WI38 (cell line): Measurements from ENCODE around the gene RWDD2A.
A peak's percentile ranks its signal among the peaks of the same experiment; 100 is the strongest.

ENCODE experiments used
- H3K4me3 ChIP-seq: 2 replicates; pipeline ENCODE4 v1.5.1; 2011; ENCODE audit warnings: low read depth, mild to moderate bottlenecking, control low read depth, low read length
- TF ChIP-seq, protein P1 (sequence below): IDR thresholded peaks from 2 replicates; pipeline ENCODE4 v1.5.1; 2012; ENCODE audit warnings: low read depth, mild to moderate bottlenecking, control low read depth, low read length

Gene RWDD2A

DNA sequence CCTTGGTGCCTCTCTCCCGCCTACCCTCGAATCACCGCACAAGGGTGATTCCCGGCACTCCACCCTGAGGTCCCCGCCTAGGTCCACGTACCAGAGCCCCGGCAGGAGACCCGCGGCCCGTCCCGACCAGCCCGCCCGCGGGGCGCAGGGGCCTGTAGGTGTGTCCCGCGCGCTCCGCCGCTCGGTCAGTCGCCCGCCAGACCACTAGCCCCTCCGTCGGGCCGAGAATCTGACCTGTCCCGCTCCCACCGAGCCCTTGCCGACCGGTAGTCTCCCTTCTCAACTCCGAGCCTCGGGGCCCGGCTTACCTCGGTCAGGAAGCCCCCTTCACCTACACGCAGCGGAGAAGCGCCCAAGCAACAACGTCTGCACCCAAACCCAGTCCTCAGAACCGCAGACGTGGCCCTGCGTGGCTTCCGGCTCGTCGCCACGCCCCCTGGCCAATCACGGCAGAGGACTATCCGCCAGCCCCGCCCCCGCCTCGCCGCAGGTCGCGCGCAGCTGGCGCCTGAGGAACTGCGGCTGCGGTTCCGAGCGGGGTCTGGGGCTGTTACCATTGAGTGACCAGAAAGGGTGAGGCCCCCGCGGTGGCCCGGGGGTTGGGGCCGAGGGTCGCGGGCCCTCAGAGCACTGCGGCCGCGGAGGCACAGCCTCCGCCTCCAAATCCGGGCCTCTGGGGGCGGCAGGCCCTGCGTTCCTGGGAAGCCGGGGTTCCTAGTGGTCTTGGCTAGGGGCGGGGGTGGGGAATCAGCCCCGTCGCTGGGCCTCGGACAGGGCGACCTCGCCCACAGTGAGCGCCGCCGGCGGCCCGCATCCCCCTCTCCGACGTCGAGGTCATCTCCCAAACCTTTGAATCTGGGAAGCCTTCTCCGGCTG is at the start of gene RWDD2A, which contains the start of gene PGM3:
Gene RWDD2A, plus strand, starts transcription at position 487 of the 876 bp plus-strand sequence. CDS start 1,095 bp downstream, outside the sequence.
Gene PGM3, minus strand, starts transcription at position 395 of the 876 bp plus-strand sequence. CDS start 2,253 bp downstream, outside the sequence.
- H3K4me3 ChIP-seq = peak within 1 kb of the TSS; percentile 74
- TF ChIP-seq, protein P1, sequence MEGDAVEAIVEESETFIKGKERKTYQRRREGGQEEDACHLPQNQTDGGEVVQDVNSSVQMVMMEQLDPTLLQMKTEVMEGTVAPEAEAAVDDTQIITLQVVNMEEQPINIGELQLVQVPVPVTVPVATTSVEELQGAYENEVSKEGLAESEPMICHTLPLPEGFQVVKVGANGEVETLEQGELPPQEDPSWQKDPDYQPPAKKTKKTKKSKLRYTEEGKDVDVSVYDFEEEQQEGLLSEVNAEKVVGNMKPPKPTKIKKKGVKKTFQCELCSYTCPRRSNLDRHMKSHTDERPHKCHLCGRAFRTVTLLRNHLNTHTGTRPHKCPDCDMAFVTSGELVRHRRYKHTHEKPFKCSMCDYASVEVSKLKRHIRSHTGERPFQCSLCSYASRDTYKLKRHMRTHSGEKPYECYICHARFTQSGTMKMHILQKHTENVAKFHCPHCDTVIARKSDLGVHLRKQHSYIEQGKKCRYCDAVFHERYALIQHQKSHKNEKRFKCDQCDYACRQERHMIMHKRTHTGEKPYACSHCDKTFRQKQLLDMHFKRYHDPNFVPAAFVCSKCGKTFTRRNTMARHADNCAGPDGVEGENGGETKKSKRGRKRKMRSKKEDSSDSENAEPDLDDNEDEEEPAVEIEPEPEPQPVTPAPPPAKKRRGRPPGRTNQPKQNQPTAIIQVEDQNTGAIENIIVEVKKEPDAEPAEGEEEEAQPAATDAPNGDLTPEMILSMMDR = no peak

DNA sequence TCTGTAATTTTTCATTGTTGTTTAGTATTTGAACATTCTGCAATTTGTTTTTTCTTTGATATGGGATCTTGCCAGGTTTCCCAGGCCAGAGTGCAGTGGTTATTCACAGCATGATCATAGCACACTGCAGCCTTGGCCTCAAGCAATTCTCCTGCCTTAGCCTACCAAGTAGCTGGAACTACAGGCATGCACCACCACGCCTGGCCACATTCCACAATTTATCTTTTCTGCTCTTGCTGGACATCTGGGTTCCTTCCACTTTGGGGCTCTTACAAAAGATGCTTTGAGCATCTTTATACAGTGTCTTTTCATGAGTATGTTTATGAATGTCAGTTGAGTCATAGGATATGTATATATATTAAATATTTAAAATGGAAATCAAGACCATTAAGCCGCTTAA is 42.0 kb upstream of the RWDD2A start:
- TF ChIP-seq, protein P1 = no peak

DNA sequence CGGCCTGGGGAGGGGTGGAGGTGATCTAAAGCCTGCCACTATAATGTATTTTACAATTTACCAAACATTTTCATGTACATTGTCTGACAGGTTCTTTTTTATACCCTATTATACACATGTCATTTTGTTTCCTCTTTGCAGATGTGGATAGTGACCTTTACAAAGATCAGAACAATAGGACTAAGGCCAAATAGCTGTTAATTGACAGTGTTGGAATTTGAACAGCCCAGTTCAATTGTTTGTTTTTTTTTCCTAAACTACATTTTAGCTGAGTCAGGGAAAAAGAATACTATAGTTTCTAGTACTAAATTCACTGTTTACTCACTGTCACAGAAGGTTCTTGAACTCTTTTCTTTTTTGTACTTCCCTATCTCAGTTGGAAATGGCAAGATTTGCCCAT is 40.2 kb upstream of the RWDD2A start:
- no peak overlapping the region for H3K4me3 ChIP-seq
- TF ChIP-seq, protein P1 = no peak

More for the DNA sequence above, 42.0 kb upstream of the RWDD2A start:
- H3K4me3 ChIP-seq = no peak overlapping the region

DNA sequence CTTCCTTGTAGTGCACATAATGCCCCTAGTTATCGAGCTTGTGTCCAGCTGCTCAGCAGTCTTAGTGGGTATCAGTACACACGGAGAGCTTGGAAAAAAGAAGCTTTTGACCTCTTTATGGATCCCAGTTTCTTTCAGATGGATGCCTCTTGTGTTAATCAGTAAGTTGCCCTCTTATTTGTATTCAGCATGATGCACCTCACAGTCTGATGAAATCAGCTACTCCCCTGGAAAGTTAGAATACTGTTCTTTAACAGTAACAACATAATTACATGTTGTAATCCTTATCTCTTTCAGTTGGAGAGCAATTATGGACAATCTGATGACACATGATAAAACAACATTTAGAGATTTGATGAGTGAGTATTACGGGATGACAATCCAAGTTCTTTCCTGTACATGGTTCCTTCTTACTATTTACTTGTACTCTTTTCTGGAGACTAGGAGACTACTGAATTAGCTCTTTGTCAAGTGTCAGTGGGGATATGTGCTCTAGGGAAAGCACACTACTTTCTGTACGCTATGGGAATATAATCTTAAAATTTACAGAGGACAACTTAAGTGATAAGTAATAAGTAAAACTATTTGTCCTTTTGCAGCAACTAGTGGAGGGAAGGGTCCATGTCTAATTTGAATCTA is 39.2 kb upstream of the RWDD2A start:
- TF ChIP-seq, protein P1 = no peak

DNA sequence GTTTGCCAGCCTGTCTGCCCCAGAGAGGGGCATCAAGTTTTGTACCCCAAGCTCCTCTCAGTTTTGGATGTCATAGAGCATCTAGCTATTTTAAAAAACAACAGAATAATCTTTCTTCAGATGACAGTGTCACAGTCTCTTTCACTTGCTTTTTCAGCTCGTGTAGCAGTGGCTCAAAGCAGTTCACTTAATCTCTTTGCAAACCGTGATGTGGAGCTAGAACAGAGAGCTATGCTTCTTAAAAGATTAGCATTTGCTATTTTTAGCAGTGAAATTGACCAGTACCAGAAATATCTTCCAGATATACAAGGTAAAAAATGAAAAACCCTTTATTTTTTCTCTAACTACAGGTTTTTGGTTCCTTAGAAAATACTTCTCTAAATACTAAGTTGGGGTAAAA is 37.4 kb upstream of the RWDD2A start:
- TF ChIP-seq, protein P1 = no peak
- H3K4me3 ChIP-seq = no peak overlapping the region

More for the DNA sequence above, 39.2 kb upstream of the RWDD2A start:
- H3K4me3 ChIP-seq = no peak overlapping the region

DNA sequence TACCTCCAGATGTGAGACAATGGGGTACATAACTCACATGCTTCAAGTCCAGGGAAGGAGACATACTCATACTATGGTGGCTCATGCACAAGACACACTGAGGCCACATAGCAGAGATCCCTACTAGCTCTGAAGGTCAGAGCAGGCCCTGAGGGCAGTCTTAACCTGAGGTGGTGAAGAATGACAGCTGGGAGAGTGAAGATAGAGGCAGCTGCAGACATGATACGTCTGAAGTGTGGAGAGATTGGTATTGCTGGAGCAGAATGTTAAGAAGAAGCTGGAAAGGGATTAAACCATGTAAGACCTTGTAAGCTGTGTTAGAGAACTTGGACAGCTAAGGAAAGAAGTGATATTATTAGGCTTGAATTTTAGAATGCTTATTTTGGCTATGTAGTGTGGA is 33.0 kb upstream of the RWDD2A start:
- H3K4me3 ChIP-seq = no peak overlapping the region
- TF ChIP-seq, protein P1 = no peak

DNA sequence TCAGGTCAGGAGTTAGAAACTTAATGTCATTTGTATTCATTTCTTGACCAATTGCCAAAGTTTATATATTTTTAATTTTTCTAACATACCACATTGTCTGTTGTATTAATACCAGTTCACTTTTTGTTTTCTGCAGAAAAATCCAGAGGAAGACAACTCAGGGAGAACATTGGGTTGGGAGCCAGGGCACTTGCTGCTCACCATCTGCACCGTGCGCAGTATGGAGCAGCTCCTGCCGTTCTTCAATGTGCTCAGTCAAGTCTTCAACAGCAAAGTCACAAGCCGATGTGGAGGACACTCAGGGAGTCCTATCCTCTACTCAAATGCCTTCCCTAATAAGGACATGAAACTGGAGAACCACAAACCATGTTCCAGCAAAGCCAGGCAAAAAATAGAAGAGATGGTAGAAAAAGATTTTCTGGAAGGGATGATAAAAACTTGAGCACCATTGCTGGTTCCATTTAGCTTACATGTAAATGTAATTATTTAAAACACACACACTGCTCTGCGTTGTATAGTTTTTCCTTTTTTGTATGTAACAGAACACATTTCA is 25.4 kb upstream of the RWDD2A start:
- TF ChIP-seq, protein P1 = no peak
- H3K4me3 ChIP-seq = no peak overlapping the region
